ENCODE results near the gene VPS37D.

The VPS37D gene

DNA sequence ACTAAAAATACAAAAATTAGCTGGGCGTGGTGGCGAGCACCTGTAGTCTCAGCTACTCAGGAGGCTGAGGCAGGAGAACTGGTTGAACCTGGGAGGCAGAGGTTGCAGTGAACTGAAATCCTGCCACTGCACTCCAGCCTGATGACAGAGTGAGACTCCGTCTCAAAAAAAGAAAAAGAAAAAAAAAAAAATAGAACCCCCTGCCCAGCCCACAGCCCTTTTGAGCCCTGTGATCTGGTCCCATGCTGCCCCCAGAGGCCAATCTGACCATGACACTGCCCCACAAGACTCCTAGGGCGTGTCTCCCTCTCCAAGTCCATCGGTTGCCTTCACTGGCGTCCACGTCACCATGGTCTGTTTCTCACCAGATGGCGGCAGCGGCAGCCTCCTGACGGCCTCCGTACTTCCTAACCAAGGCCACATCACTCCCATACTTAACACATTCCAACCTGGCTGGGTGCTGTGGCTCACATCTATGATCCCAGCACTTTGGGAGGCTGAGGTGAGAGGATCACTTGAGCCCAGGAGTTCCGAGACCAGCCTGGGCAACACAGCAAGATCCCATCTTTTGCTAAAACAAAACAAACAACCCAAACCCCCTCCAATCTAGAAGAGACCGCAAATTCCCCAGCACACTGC lies 33.8 kb downstream of the VPS37D start:
- H3K4me3 ChIP-seq (ENCODE audit: low read length in 2 of 2), result no peak overlapping the region
- H2AFZ ChIP-seq (ENCODE audit: low read length), result no peak overlapping the region
- WGBS, 2 donors (ENCODE audit: extremely low coverage in 2 of 2, insufficient read length in 2 of 2, insufficient replicate concordance in 1 of 2), result no CpG with 5 or more reads among the region's 13 CpGs
- H3K23ac ChIP-seq (ENCODE audit: low read depth, low read length, poor library complexity), result no peak overlapping the region
- H3K9ac ChIP-seq (ENCODE audit: low read depth, low read length, poor library complexity), result no peak overlapping the region
- H4K8ac ChIP-seq (ENCODE audit: low read depth, low read length), result no peak overlapping the region
- no peak overlapping the region for H2BK15ac ChIP-seq (ENCODE audit: low read length)
- H4K91ac ChIP-seq (ENCODE audit: low read depth, low read length, poor library complexity), result no peak overlapping the region
- H3K79me1 ChIP-seq (ENCODE audit: low read depth, low read length), result no peaks in the 10 kb centered on the region
- no peak overlapping the region for H3K18ac ChIP-seq (ENCODE audit: low read length)
- no peaks in the 10 kb centered on the region for H3K27me3 ChIP-seq (ENCODE audit: control insufficient read depth in 3 of 3, insufficient read depth in 3 of 3, low read depth in 1 of 3, low read length in 3 of 3)
- peaks cover 30 to 53% of the 10 kb centered on the region in 2 donors for H3K36me3 ChIP-seq (replicated peaks in 1 of 2; ENCODE audit: control insufficient read depth in 2 of 2, insufficient read depth in 2 of 2, low read length in 2 of 2)
- H2BK12ac ChIP-seq (ENCODE audit: low read length), result no peak overlapping the region
- peaks cover 7 to 13% of the 10 kb centered on the region in 2 donors for H3K4me1 ChIP-seq (ENCODE audit: control insufficient read depth in 2 of 2, insufficient read depth in 1 of 2, low read depth in 1 of 2, low read length in 2 of 2)
- H2BK5ac ChIP-seq (ENCODE audit: low read length), result no peak overlapping the region
- no peak for DNase-seq (ENCODE audit: low spot score)
- H3K27ac ChIP-seq (replicated peaks; ENCODE audit: low read length), result no peak overlapping the region
- H3K4me2 ChIP-seq (ENCODE audit: insufficient read depth, low read length, poor library complexity, severe bottlenecking), result no peak overlapping the region
- H2AK5ac ChIP-seq (ENCODE audit: low read depth, low read length), result no peak overlapping the region
- H3K9me3 ChIP-seq (replicated peaks in 1 of 2; ENCODE audit: control insufficient read depth in 2 of 2, insufficient read depth in 1 of 2, low read depth in 1 of 2, low read length in 2 of 2), result no peaks in the 10 kb centered on the region
- H3K14ac ChIP-seq (ENCODE audit: low read length), result no peak overlapping the region
- H3K4ac ChIP-seq (ENCODE audit: low read length), result no peak overlapping the region
- H2BK120ac ChIP-seq (ENCODE audit: low read depth, low read length), result no peak overlapping the region

DNA sequence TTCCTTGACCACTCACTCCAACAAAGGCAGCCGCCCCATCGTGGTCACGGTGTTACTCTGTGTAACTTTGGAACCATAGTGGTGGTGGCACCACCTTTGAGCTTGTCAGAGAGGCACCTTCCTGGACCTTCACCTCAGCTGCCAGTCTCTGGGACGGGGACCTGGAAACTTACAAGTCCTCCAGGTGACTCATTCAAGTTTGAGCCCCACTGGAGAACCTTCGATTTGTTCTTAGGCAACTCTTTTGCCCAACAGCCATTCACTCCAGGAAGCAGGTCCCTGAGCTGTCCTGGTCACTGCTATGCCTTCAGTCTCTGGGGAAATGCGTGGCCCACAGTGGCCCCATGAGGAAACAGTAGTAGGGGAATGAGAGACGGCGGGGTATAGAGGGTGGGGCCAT lies 34.6 kb downstream of the VPS37D start:
- peaks cover 7 to 13% of the 10 kb centered on the region in 2 donors for H3K4me1 ChIP-seq (ENCODE audit: control insufficient read depth in 2 of 2, insufficient read depth in 1 of 2, low read depth in 1 of 2, low read length in 2 of 2)
- no CpG with 5 or more reads among the region's 8 CpGs for WGBS, 2 donors (ENCODE audit: extremely low coverage in 2 of 2, insufficient read length in 2 of 2, insufficient replicate concordance in 1 of 2)
- peaks cover 23 to 46% of the 10 kb centered on the region in 2 donors for H3K36me3 ChIP-seq (replicated peaks in 1 of 2; ENCODE audit: control insufficient read depth in 2 of 2, insufficient read depth in 2 of 2, low read length in 2 of 2)
- no peak overlapping the region for H3K27ac ChIP-seq (replicated peaks; ENCODE audit: low read length)
- no peak for DNase-seq (ENCODE audit: low spot score)
- H2BK5ac ChIP-seq (ENCODE audit: low read length), result no peak overlapping the region
- H3K4ac ChIP-seq (ENCODE audit: low read length), result no peak overlapping the region
- no peak overlapping the region for H2BK120ac ChIP-seq (ENCODE audit: low read depth, low read length)
- H2BK12ac ChIP-seq (ENCODE audit: low read length), result no peak overlapping the region
- H3K9ac ChIP-seq (ENCODE audit: low read depth, low read length, poor library complexity), result no peak overlapping the region
- H4K91ac ChIP-seq (ENCODE audit: low read depth, low read length, poor library complexity), result no peak overlapping the region
- H2AFZ ChIP-seq (ENCODE audit: low read length), result no peak overlapping the region
- H3K4me2 ChIP-seq (ENCODE audit: insufficient read depth, low read length, poor library complexity, severe bottlenecking), result no peak overlapping the region
- no peaks in the 10 kb centered on the region for H3K27me3 ChIP-seq (ENCODE audit: control insufficient read depth in 3 of 3, insufficient read depth in 3 of 3, low read depth in 1 of 3, low read length in 3 of 3)
- H2BK15ac ChIP-seq (ENCODE audit: low read length), result no peak overlapping the region
- no peak overlapping the region for H3K14ac ChIP-seq (ENCODE audit: low read length)
- H3K18ac ChIP-seq (ENCODE audit: low read length), result no peak overlapping the region
- no peak overlapping the region for H2AK5ac ChIP-seq (ENCODE audit: low read depth, low read length)
- H3K23ac ChIP-seq (ENCODE audit: low read depth, low read length, poor library complexity), result no peak overlapping the region
- H3K9me3 ChIP-seq (replicated peaks in 1 of 2; ENCODE audit: control insufficient read depth in 2 of 2, insufficient read depth in 1 of 2, low read depth in 1 of 2, low read length in 2 of 2), result no peaks in the 10 kb centered on the region
- H4K8ac ChIP-seq (ENCODE audit: low read depth, low read length), result no peak overlapping the region
- no peak overlapping the region for H3K4me3 ChIP-seq (ENCODE audit: low read length in 2 of 2)
- H3K79me1 ChIP-seq (ENCODE audit: low read depth, low read length), result no peaks in the 10 kb centered on the region

DNA sequence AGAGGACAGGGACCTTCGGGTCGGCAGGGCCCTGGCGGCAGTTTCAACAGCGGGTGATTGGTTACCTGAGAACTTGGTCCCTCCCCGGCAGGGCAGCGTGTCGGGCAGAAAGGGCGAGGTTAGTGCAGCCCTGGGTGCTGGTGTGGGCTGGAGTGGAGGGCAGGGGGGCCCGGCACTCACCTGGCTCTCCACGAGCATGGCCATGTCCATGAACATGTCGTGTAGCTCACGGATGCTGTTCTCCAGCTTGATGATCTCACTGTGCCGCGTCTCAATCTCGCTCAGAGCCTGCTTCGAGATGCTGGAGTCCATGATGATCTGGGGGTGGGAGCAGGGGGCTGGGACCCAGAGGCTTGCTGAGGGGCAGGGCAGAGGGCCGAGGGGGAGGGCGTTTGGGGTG lies 35.0 kb downstream of the VPS37D start:
- Histone ChIP-seq H3K9ac (ENCODE audit: low read depth, low read length, poor library complexity) (peak overlapping the region; percentile 60), H3K27me3 (ENCODE audit: control insufficient read depth in 3 of 3, insufficient read depth in 3 of 3, low read depth in 1 of 3, low read length in 3 of 3) (no peaks in the 10 kb centered on the region), H2AK5ac (ENCODE audit: low read depth, low read length) (peak overlapping the region; percentile 90), H2AFZ (ENCODE audit: low read length) (no peak overlapping the region), H2BK12ac (ENCODE audit: low read length) (no peak overlapping the region), H3K36me3 (replicated peaks in 1 of 2; ENCODE audit: control insufficient read depth in 2 of 2, insufficient read depth in 2 of 2, low read length in 2 of 2) (peaks cover 20 to 41% of the 10 kb centered on the region in 2 donors), H4K8ac (ENCODE audit: low read depth, low read length) (no peak overlapping the region), H3K4ac (ENCODE audit: low read length) (no peak overlapping the region), H3K23ac (ENCODE audit: low read depth, low read length, poor library complexity) (no peak overlapping the region), H3K18ac (ENCODE audit: low read length) (no peak overlapping the region), H2BK120ac (ENCODE audit: low read depth, low read length) (peak overlapping the region; percentile 87), H3K4me2 (ENCODE audit: insufficient read depth, low read length, poor library complexity, severe bottlenecking) (no peak overlapping the region), H3K4me1 (ENCODE audit: control insufficient read depth in 2 of 2, insufficient read depth in 1 of 2, low read depth in 1 of 2, low read length in 2 of 2) (peaks cover 7 to 13% of the 10 kb centered on the region in 2 donors), H3K79me1 (ENCODE audit: low read depth, low read length) (no peaks in the 10 kb centered on the region), H3K27ac (replicated peaks; ENCODE audit: low read length) (no peak overlapping the region), H4K91ac (ENCODE audit: low read depth, low read length, poor library complexity) (no peak overlapping the region), H2BK15ac (ENCODE audit: low read length) (peak overlapping the region; percentile 64), H2BK5ac (ENCODE audit: low read length) (no peak overlapping the region), H3K14ac (ENCODE audit: low read length) (no peak overlapping the region), H3K4me3 (ENCODE audit: low read length in 2 of 2) (no peak overlapping the region), H3K9me3 (replicated peaks in 1 of 2; ENCODE audit: control insufficient read depth in 2 of 2, insufficient read depth in 1 of 2, low read depth in 1 of 2, low read length in 2 of 2) (no peaks in the 10 kb centered on the region)
- no peak for DNase-seq (ENCODE audit: low spot score)
- no CpG with 5 or more reads among the region's 18 CpGs for WGBS, 2 donors (ENCODE audit: extremely low coverage in 2 of 2, insufficient read length in 2 of 2, insufficient replicate concordance in 1 of 2)

DNA sequence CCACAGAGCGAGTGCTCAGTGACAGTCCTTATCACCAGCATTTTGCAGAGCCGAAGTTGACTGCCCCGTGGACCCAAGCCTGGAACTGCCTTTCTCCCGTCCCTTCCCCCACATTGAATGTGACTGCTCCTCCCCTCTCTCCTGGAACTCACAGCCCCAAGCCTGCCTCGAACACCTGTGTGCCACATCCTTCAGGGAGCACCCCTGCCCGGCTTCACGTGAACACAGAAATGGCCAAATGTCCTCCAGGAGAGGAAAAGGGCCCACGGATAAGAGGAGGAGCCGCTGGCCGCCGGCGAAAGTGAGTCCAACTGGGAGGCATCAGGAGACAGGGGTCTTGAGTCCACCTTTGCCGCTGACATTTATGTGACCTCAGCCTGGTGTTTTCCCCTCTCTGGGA lies 35.6 kb downstream of the VPS37D start:
- Histone ChIP-seq H3K9ac (ENCODE audit: low read depth, low read length, poor library complexity) (peak overlapping the region; percentile 81), H3K4me3 (ENCODE audit: low read length in 2 of 2) (no peak overlapping the region), H3K4me2 (ENCODE audit: insufficient read depth, low read length, poor library complexity, severe bottlenecking) (peak overlapping the region; percentile 45), H3K23ac (ENCODE audit: low read depth, low read length, poor library complexity) (no peak overlapping the region), H2BK5ac (ENCODE audit: low read length) (no peak overlapping the region), H2BK12ac (ENCODE audit: low read length) (no peak overlapping the region), H3K27me3 (ENCODE audit: control insufficient read depth in 3 of 3, insufficient read depth in 3 of 3, low read depth in 1 of 3, low read length in 3 of 3) (no peaks in the 10 kb centered on the region), H2AK5ac (ENCODE audit: low read depth, low read length) (peak overlapping the region; percentile 90), H2BK120ac (ENCODE audit: low read depth, low read length) (peak overlapping the region; percentile 87), H3K9me3 (replicated peaks in 1 of 2; ENCODE audit: control insufficient read depth in 2 of 2, insufficient read depth in 1 of 2, low read depth in 1 of 2, low read length in 2 of 2) (no peaks in the 10 kb centered on the region), H3K18ac (ENCODE audit: low read length) (peak overlapping the region; percentile 94), H3K27ac (replicated peaks; ENCODE audit: low read length) (no peak overlapping the region), H3K79me1 (ENCODE audit: low read depth, low read length) (no peaks in the 10 kb centered on the region), H3K14ac (ENCODE audit: low read length) (peak overlapping the region; percentile 97), H4K8ac (ENCODE audit: low read depth, low read length) (peak overlapping the region; percentile 19), H3K4me1 (ENCODE audit: control insufficient read depth in 2 of 2, insufficient read depth in 1 of 2, low read depth in 1 of 2, low read length in 2 of 2) (peaks cover 7 to 13% of the 10 kb centered on the region in 2 donors), H3K4ac (ENCODE audit: low read length) (peak overlapping the region; percentile 93), H2BK15ac (ENCODE audit: low read length) (no peak overlapping the region), H4K91ac (ENCODE audit: low read depth, low read length, poor library complexity) (peak overlapping the region; percentile 64), H2AFZ (ENCODE audit: low read length) (no peak overlapping the region), H3K36me3 (replicated peaks in 1 of 2; ENCODE audit: control insufficient read depth in 2 of 2, insufficient read depth in 2 of 2, low read length in 2 of 2) (peaks cover 20 to 37% of the 10 kb centered on the region in 2 donors)
- WGBS, 2 donors (ENCODE audit: extremely low coverage in 2 of 2, insufficient read length in 2 of 2, insufficient replicate concordance in 1 of 2), result no CpG with 5 or more reads among the region's 13 CpGs
- DNase-seq (ENCODE audit: low spot score), result no peak
